Ramos (cell line): ENCODE results near the gene NTRK2.

Experiments used
- in situ Hi-C: fragments of 300-500 bp; cut with MboI; formaldehyde crosslinking; loops from one replicate; pipeline ENCODE4 v1.14.3; 2022; ENCODE audit warnings: low sequenced_read_pairs; ENCODE audit not compliant: unreplicated experiment

NTRK2 gene

GRCh38 chr9:84866396-84867175 is 197.1 kb downstream of the NTRK2 start:
- in situ Hi-C loops: no loop called here

- in situ Hi-C loops: no loop called here
Measured at GRCh38 chr9:84867186-84867585, 197.7 kb downstream of the NTRK2 start.

GRCh38 chr9:84869091-84869490 is 199.6 kb downstream of the NTRK2 start:
- in situ Hi-C loops: no loop called here

GRCh38 chr9:84871983-84872382 is 202.5 kb downstream of the NTRK2 start:
- in situ Hi-C loops: no loop called here

GRCh38 chr9:84874022-84874421 is 204.5 kb downstream of the NTRK2 start:
- in situ Hi-C loops: no loop called here

- in situ Hi-C loops: no loop called here
Measured at GRCh38 chr9:84874596-84874995, 205.1 kb downstream of the NTRK2 start.

GRCh38 chr9:84875193-84875592 is 205.7 kb downstream of the NTRK2 start:
- in situ Hi-C loops: loop anchor here (25.0 kb wide), 1 partner anchor 88 kb away; no protein-coding TSS in a partner anchor

GRCh38 chr9:84879631-84880030 is 210.1 kb downstream of the NTRK2 start:
- in situ Hi-C loops: loop anchor here (25.0 kb wide), 1 partner anchor 92 kb away; no protein-coding TSS in a partner anchor

- in situ Hi-C loops: loop anchor here (25.0 kb wide), 1 partner anchor 94 kb away; no protein-coding TSS in a partner anchor
Measured at GRCh38 chr9:84880835-84881234, 211.3 kb downstream of the NTRK2 start.

GRCh38 chr9:84886866-84887265 is 217.3 kb downstream of the NTRK2 start:
- in situ Hi-C loops: loop anchor here (25.0 kb wide), 1 partner anchor 100 kb away; no protein-coding TSS in a partner anchor

- in situ Hi-C loops: loop anchor here (25.0 kb wide), 1 partner anchor 105 kb away; no protein-coding TSS in a partner anchor
Measured at GRCh38 chr9:84891924-84892323, 222.4 kb downstream of the NTRK2 start.

GRCh38 chr9:84893419-84894128 is 224.0 kb downstream of the NTRK2 start:
- in situ Hi-C loops: loop anchor here (25.0 kb wide), 1 partner anchor 106 kb away; no protein-coding TSS in a partner anchor

GRCh38 chr9:84894859-84895258 is 225.3 kb downstream of the NTRK2 start:
- in situ Hi-C loops: loop anchor here (25.0 kb wide), 1 partner anchor 108 kb away; no protein-coding TSS in a partner anchor

- in situ Hi-C loops: loop anchor here (25.0 kb wide), 1 partner anchor 110 kb away; no protein-coding TSS in a partner anchor
Measured at GRCh38 chr9:84897362-84898094, 228.0 kb downstream of the NTRK2 start.

GRCh38 chr9:84898188-84898587 is 228.7 kb downstream of the NTRK2 start:
- in situ Hi-C loops: loop anchor here (25.0 kb wide), 1 partner anchor 111 kb away; no protein-coding TSS in a partner anchor

GRCh38 chr9:84898618-84899017 is 229.1 kb downstream of the NTRK2 start:
- in situ Hi-C loops: loop anchor here (25.0 kb wide), 1 partner anchor 111 kb away; no protein-coding TSS in a partner anchor

- in situ Hi-C loops: loop anchor here (25.0 kb wide), 1 partner anchor 112 kb away; no protein-coding TSS in a partner anchor
Measured at GRCh38 chr9:84899326-84899725, 229.8 kb downstream of the NTRK2 start.

GRCh38 chr9:84900421-84900820 is 230.9 kb downstream of the NTRK2 start:
- in situ Hi-C loops: no loop called here

GRCh38 chr9:84903963-84904362 is 234.4 kb downstream of the NTRK2 start:
- in situ Hi-C loops: no loop called here

- in situ Hi-C loops: no loop called here
Measured at GRCh38 chr9:84916769-84917168, 247.2 kb downstream of the NTRK2 start.
